HG02981 (cell line): ENCODE data around the gene IGSF1.

Experiments
- ATAC-seq: cut with Tn5 transposase; IDR thresholded peaks from one replicate; pipeline ENCODE4 v1.9.1; 2021; ENCODE audit warnings: mild to moderate bottlenecking, moderate library complexity; ENCODE audit not compliant: unreplicated experiment

IGSF1 gene, protein sequence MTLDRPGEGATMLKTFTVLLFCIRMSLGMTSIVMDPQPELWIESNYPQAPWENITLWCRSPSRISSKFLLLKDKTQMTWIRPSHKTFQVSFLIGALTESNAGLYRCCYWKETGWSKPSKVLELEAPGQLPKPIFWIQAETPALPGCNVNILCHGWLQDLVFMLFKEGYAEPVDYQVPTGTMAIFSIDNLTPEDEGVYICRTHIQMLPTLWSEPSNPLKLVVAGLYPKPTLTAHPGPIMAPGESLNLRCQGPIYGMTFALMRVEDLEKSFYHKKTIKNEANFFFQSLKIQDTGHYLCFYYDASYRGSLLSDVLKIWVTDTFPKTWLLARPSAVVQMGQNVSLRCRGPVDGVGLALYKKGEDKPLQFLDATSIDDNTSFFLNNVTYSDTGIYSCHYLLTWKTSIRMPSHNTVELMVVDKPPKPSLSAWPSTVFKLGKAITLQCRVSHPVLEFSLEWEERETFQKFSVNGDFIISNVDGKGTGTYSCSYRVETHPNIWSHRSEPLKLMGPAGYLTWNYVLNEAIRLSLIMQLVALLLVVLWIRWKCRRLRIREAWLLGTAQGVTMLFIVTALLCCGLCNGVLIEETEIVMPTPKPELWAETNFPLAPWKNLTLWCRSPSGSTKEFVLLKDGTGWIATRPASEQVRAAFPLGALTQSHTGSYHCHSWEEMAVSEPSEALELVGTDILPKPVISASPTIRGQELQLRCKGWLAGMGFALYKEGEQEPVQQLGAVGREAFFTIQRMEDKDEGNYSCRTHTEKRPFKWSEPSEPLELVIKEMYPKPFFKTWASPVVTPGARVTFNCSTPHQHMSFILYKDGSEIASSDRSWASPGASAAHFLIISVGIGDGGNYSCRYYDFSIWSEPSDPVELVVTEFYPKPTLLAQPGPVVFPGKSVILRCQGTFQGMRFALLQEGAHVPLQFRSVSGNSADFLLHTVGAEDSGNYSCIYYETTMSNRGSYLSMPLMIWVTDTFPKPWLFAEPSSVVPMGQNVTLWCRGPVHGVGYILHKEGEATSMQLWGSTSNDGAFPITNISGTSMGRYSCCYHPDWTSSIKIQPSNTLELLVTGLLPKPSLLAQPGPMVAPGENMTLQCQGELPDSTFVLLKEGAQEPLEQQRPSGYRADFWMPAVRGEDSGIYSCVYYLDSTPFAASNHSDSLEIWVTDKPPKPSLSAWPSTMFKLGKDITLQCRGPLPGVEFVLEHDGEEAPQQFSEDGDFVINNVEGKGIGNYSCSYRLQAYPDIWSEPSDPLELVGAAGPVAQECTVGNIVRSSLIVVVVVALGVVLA (N-terminal part only)

DNA sequence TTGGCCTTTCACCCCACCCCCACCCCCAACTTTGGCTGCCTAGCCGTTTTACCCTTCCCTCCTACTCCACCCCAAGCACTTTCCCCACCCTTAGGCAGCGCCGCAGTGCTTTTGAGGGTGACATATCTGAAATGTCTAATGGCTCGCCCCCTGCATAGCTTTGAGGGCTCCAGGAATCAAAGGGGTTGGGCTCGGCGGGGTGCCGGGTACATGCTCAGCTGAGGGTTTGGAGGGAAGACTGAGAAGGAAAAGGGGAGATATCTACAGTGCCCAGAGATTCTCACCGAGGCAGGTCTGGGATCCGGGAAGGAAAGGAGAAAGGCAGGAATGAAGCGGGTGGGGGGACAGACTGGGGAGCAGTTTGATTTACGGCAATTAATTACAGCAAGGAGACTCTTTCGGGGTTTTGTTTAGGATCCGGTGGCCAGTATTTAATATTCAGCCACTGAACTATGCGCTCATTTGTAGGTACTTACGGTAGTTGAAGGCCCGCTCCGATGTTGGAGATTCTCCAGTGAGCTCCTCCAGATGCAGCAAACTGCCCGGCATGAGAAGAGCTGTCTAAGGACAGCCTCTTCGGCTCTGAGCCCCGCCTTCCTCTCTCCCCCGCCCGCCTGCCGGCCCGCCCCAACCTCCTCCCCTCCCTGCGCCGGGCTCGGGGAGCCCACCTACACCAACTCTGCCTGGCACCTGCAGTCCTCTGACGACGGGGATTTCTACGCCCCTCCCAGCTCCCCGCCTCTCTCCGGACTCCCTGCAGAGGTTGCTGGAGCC is at the start of gene IGSF1:
Gene IGSF1, minus strand, starts transcription at position 569 of the 774 bp plus-strand sequence. CDS start 2,632 bp downstream, outside the sequence.
- no peak for ATAC-seq

DNA sequence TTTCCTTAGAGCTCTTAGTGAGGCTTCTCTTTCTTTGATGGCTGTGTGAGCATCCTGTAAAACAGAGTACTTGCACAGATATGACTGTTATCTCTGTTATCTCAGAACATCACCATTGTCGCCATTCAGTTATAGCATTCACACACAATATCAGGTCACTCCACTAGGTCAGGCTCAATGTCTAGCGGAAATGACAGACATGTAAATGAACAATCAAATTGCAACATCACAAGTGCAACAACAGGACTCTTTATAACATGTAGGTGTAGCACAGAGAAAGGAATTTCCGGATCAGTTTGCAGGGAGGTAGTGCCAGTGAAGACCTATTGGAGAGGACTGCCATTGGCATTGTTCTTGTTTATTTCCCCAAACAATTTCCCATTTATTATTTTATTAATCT is 43.2 kb upstream of the IGSF1 start:
- ATAC-seq, result no peak

DNA sequence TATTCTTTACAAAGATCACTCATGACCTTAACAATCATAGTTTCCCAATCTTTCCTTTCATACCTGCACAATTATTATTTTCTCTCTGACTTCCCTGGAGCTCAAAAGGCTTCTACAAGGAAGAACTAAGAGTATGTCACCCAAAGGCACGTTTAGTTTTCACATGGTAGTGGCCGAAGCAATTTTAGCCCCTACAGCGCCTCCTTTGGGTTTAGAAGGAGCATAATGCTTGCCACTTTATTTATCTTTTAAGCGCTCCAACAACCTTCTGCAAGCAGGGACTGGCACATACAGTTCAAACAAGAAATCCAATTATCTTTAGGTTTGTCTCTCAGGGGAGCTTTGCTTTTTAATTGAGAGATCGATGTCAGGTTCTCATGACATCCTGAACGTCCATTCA is 42.0 kb upstream of the IGSF1 start:
- ATAC-seq, result no peak

DNA sequence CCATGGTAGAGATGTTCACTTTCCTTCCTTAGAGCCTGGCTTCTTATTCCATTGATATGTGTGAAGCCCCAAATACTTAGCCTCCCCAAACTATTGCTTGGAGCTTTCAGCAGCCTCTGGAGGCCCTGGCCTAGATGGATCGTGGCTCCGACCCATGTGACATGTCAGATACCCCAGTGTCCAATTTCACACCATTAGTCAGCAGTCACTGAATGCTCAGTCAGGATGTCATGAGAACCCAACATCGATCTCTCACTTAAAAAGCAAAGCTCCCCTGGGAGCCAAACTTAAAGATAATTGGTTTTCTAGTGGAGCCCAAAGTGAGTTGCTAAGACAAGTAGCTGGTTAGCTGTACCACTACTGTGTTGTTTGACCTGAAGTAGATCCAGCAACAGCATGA is 41.6 kb upstream of the IGSF1 start:
- ATAC-seq, result no peak

DNA sequence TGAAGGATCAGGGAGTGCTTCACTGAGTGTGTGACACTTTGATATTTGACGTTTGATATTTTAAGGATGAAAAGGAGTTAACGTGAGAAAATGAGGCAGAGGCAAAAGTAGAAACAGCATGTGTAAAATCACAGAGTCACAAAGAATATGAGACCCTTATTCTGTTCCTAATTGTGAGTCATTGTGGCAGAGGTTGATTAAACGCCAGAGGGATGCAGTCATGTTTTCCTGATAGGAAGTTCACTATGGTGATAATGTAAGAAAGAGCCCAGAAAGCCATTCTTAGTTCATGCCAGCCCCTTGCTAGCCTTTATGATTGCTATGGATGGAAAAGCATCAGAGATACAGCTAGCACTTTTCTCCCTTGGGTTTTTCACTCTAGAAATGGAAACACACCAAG is 33.5 kb upstream of the IGSF1 start:
- no peak for ATAC-seq

DNA sequence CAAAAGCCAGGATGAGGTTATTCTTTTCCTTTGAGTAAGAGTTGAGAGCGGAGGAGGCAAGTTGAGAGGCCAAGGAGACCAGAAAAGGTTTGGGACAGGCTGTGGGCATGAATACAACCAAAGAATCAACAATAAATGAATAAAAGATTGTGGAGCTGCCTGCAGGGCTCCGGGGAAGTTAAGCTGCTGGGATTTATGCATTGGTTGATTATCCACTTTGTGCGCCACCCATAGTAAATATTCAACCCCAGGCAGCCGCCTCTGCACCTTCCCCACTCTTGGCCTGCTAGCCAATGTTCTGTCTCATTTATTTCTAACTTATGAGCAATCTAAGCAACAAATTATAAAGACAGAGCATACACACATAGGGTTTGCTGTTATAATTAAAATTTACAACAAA is 28.2 kb upstream of the IGSF1 start:
- no peak for ATAC-seq

DNA sequence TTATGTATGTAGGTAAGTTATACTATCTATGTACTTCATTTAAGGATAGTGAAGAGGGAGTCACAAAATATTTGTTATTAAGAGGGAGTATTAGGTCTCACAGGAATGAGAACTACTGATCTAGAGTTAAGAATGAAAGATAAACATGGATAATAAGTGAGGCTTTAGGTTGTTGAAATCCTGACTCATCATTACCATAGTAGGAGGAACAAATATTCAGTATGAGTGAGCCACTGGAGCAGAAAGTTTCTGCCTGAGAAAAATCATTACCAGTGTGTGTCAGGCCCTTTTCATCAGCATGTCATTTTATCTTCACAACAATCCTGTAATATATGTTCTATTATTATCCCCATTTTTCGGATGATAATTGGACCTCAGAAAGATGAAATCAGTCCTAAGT is 27.2 kb upstream of the IGSF1 start:
- ATAC-seq, result no peak

DNA sequence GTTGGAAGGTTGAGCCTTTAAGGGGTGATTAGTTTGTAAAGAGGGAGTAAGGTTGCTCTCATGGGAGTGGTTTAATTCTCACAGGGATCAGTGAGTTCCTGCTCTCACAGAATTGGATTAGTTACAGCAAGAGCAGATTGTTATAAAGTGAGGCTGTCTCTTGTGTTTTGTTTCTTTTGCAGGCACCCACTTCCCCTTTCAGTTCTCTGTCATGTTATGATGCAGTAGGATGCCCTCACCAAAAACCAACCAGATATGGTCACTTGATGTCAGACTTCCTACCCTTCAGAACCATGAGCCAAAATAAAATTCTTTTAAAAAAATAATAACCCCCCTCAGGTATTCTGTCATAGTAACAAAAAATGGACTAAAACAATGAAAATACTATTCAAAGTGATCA is 19.9 kb upstream of the IGSF1 start:
- no peak for ATAC-seq

DNA sequence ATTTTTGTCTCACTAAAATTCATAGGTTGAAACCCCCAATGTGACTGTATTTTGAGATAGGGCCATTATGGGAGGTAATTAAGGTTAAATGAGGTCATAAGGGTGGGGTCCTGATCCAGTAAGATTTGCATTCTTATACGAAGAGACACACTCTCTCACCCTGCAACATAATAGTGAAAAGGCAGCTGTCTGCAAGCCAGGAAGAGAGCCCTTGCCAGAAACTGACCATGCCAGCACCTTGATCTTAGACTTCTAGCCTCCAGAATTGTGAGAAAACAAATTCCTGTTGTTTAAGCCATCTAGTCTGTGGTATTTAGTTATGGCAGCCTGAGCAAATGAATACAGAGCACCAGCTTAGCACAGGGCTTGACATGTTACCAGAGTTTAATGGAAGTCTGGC is 17.5 kb upstream of the IGSF1 start:
- no peak for ATAC-seq

DNA sequence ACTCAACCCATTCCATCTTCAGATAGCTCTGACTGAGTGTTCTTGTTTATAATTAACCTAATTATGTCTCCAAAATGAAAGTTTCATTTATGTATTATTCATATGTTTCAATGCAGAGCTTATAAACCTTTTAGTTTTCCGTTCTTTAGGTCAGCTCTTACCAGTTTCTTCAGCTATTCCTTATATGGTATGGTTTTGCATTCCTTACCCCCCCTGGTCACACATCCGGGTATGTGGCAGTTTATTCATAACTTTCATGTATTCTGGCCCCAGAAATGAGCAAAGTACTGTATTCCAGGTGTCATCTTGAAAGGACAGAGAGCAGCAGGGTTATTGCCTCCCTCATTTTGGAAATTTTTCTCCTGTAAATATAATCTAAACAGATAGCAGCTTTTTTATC is 16.8 kb upstream of the IGSF1 start:
- no peak for ATAC-seq

DNA sequence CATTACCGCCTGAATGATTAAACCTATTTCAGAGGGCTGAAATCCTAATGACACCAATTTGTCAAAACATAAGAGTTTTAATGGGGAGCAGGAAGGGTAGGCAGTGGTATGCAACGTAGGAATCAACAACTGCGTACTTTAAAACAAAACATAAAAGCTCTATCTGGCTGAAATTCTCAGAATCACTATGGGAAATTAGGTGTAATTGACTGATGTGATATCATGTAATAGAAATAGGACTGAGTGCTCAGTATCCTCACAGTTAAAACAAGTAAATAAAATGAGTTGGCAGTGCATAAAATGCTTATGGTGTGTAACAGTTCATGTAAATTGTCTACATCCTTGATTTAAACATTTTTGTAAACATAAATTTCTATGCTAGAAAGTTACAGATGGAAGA is 13.6 kb upstream of the IGSF1 start:
- ATAC-seq, result no peak

DNA sequence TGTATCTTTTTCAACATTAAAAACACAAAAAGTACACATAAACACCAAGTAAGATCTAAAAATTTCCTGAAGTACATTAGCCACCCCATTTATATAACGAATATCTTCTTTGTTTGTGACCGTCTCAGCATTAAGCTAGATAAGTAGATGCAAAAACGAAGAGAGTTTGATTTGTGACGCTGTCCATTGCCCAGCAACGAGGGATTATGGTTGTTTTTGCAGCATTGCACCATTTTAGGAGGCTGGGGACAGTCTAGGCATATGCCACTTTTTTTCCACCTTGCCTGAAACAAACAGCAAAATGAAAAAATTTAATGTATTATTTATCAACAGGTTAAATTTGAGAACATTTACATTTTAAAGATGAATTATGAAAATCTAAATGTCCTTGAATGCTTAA is 12.0 kb upstream of the IGSF1 start:
- no peak for ATAC-seq

DNA sequence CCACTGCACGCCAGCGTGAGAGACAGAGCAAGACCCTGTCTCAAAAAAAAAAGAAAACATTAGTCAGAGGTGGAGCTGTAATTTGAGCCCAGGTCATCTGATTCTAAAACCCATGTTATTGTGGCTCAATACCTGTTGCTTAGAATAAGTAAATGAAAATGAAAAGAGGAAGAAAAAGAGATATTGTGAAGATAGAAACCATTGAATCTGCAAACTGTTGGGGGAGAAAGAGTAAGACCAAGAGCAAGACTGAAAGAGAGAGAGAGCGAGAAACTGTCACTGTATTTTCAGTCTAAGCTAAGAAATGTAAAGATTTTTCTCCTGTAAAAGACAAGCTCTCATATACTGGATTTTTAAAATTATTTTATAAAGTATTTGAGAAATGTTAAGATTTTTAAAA is 9.7 kb upstream of the IGSF1 start:
- no peak for ATAC-seq

DNA sequence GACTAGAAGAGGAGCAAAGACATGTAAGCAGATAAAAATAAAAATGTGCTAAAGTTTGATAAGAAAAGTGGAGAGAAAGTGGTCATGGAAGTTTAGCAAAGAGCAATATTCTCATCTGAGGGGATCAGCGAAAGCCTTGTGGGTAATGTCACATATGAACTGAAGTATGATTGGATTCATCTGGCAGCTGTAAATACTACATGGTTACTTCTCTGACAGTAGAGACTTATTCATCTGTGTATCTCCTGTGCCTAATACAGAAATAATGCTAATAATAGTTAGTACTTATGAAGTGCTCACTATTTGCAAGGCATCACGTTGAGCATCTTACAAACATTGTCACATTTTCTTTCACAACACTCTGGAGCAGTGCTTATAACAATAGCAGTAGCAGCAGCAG is 8.9 kb upstream of the IGSF1 start:
- no peak for ATAC-seq

DNA sequence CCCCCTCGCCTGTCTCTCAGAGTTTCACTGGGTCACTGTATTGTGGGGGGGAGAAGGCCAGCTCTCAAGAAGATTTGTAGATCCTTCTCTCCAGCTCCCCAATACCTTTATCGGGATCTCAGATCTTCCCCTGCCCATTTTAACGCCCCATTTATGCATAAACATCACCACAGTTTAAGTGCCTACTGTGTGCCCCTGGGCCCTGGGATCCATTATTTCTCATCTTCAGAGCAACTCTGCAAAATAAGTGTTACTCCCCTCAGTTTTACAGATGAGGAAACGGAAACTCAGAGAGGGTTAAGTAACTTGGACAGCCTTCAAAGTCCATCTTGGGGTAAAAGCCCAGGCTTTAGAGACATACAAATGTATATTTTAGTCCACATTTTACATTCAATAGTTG is 421 bp upstream of the IGSF1 start:
- no peak for ATAC-seq

DNA sequence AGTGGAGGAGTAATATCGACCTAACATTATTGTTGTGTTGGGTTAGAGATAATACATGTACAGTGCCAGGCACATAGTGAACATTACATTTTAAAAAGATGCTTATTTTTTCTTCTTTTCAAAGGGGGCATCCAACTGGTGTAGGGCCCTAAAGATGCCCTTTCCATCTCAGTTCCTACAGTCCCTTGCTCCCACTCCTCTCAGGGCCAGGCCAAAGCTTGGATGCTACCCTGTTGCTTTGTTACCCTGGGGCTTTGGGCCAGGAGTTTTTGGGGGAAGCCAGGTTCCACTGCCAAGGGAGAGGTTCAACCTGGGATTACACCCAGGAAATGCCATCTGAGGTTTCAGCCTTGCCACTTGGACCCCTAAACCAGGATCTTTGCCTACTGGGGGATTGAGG is 918 bp downstream of the IGSF1 start:
- ATAC-seq, result no peak

DNA sequence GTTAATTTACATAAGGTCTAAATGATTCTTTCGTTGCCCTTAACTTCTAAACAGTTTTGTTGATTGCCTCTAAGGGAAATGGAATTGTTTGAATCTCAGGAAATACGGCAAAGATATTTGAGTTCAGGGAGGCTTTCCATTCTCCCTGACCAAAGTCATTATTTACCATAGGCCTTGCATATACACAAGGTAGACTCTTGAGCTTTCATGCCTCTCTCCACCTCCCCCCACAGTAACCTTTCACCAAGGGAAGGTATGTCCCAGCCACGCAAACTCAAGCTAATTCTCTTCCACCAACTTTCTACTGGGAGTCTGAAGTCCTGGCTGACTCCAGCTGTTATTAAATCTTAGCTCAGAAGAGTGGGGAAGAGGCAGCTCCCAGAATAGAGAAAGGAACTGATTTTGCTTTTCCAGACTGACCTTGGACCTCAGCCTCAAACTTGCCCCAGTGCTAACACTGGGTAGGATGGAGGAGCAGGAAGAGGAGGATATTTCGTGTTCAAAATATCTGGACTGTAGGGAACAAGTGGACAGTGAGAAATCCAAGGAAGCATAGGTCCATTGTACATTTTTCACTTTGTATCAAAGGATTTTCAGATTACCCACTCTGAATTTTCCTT is 1.4 kb downstream of the IGSF1 start:
- no peak for ATAC-seq

DNA sequence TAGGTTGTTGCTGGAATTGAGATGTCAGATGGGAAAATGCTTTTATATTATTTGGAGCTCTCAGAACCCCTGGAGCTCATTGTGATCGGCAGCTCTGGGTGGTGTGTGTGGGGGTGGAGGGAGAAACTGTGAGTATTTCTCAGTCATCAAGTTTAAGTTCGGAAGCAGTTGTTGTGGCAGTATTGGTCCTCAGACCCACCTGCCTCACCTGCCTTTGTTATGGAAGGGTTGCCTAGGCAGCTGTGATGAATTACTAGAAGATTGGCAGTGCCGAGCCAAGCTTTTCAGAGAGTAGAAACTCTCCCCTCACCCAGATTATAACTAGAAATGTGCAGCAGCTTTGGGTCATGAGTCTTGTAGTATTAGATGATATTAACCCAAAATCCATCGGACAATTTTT is 9.5 kb downstream of the IGSF1 start:
- no peak for ATAC-seq

DNA sequence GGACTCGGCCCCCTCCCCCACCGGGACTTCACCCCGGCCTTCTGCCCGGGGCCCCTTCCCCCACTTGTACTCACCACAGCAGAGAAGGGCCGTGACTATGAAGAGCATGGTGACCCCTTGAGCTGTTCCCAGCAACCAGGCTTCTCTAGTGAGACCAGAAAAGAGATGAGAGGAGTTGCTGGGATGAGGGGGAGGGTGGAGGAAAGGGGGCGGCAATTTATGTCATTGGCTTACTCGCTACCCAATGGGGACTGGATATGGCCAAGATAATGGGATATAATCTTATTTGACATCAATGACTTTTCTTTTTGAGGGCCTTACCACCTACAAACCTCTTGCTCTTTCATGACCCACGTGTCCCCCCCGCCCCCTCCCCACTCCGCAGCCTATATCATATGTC is 9.9 kb downstream of the IGSF1 start:
- no peak for ATAC-seq

DNA sequence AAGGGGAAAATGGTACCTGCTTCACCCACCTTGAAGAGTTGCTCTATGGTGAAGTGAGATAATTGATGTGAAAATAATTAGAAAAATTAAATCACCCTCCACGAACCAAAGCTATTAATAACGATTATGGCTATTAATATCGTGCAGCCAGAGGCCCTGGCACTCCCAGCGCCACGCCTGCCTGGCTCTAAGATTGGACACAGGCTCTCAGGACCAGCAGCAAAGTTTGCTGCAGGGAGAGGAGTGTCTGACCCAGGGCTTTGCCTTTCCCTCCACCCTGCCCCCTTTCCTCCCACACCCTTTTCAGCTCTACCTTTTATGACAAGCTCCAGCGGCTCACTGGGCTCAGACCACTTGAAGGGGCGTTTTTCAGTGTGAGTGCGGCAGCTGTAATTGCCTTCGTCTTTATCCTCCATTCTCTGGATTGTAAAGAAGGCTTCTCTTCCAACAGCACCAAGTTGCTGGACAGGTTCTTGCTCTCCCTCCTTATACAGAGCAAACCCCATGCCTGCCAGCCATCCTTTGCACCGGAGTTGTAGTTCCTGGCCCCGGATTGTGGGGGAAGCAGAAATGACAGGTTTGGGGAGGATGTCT is 11.5 kb downstream of the IGSF1 start:
- no peak for ATAC-seq
